Thymus (tissue), 11 donors: Measurements from ENCODE around the gene FAM227B. TPM values are rescaled to one million over a fixed set of nuclear protein-coding genes. Genes with fewer than 3 reads are reported as not detected.
"Not testable (repeated sequence)": the region's sequence is repeated elsewhere in the genome, so short reads cannot be mapped to it uniquely, and the experiment has no call there.

ENCODE experiments used
- DNase-seq, 9 donors: peaks; one replicate each; pipeline ENCODE4 v3.0.0-alpha.2; 2013; ENCODE audit warnings: low spot score in 9 of 9, low read depth in 6 of 9, missing footprints in 1 of 9
- H3K27ac ChIP-seq, 2 donors: one replicate each; pipeline ENCODE4 v1.5.1; 2013; ENCODE audit warnings: control low read depth in 1 of 2, low read depth in 1 of 2, low read length in 1 of 2, mild to moderate bottlenecking in 1 of 2, moderate library complexity in 1 of 2
- H3K27me3 ChIP-seq, 2 donors: one replicate each; pipeline ENCODE4 v1.5.1; 2013; ENCODE audit warnings: low read length in 1 of 2; ENCODE audit not compliant: control insufficient read depth in 2 of 2, insufficient read depth in 1 of 2
- H3K36me3 ChIP-seq, 2 donors: one replicate each; pipeline ENCODE4 v1.5.1; 2013; ENCODE audit warnings: low read length in 1 of 2, mild to moderate bottlenecking in 1 of 2, moderate library complexity in 1 of 2; ENCODE audit not compliant: control insufficient read depth in 2 of 2, insufficient read depth in 2 of 2
- H3K4me1 ChIP-seq, 2 donors: one replicate each; pipeline ENCODE4 v1.5.1; 2013; ENCODE audit warnings: low read length in 2 of 2; ENCODE audit not compliant: control insufficient read depth in 2 of 2, insufficient read depth in 2 of 2
- H3K4me3 ChIP-seq, 2 donors: one replicate each; pipeline ENCODE4 v1.5.1; 2013; ENCODE audit warnings: low read length in 2 of 2, control low read depth in 1 of 2, mild to moderate bottlenecking in 1 of 2
- H3K9me3 ChIP-seq, 2 donors: one replicate each; pipeline ENCODE4 v1.5.1; 2013; ENCODE audit warnings: low read length in 1 of 2, mild to moderate bottlenecking in 1 of 2; ENCODE audit not compliant: control insufficient read depth in 2 of 2, insufficient read depth in 1 of 2
- WGBS: extraction: QIAGEN DNeasy Blood & Tissue Kit; methylation state at CpG from one replicate; pipeline ENCODE4 v1.1.7; 2013; 5-methylcytosine and 5-hydroxymethylcytosine counted together
- polyA plus RNA-seq: library from polyadenylated mRNA; stranded (reverse); fragments of 200-250 nt; gene quantifications from one replicate; pipeline ENCODE4 v1.2.3, GENCODE V29; 2013
- total RNA-seq: library from RNA; stranded (reverse); fragments of 120-200 nt; gene quantifications from one replicate; pipeline ENCODE4 v1.2.4, GENCODE V29; 2013
- donor health status: healthy.

FAM227B gene
- total and polyA plus RNA-seq, 2 donors: 11.7 to 13.4 TPM

- no peaks in the 10 kb centered on the region for H3K4me1 ChIP-seq
- no peak overlapping the region for H3K27ac ChIP-seq
- H3K9me3 ChIP-seq: no peaks in the 10 kb centered on the region
- no peaks in the 10 kb centered on the region for H3K27me3 ChIP-seq
- WGBS: 99% methylated on average over 1 of the region's 1 CpG
- no peak overlapping the region for H3K4me3 ChIP-seq
- no peak for DNase-seq
- H3K36me3 ChIP-seq: no peaks in the 10 kb centered on the region
Measured at GRCh38 chr15:49530092-49530491, 90.5 kb downstream of the FAM227B start.

DNA sequence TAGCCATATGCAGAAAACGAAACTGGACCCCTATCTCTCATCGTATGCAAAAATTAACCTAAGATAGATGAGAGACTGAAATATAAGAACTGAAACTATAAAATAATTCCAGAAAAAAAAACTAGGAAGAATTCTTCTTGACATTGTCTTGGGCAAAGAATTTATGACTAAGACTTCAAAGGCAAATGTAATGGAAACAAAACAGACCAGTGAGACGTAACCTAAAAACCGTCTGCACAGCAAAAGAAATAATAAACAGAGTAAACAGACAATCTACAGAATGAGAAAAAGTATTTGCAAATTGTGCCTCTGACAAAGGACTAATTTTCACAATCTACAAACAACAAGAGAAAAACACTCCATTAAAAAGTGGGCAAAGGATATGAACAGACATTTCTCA lies 92.3 kb downstream of the FAM227B start:
- Histone ChIP-seq H3K4me3 (no peak overlapping the region), H3K9me3 (peaks cover 0 to 3% of the 10 kb centered on the region in 2 donors), H3K4me1 (no peaks in the 10 kb centered on the region), H3K36me3 (no peaks in the 10 kb centered on the region), H3K27me3 (no peaks in the 10 kb centered on the region), H3K27ac (no peak overlapping the region)
- DNase-seq: no peak
- 95% methylated on average over 4 of the region's 4 CpGs for WGBS

DNA sequence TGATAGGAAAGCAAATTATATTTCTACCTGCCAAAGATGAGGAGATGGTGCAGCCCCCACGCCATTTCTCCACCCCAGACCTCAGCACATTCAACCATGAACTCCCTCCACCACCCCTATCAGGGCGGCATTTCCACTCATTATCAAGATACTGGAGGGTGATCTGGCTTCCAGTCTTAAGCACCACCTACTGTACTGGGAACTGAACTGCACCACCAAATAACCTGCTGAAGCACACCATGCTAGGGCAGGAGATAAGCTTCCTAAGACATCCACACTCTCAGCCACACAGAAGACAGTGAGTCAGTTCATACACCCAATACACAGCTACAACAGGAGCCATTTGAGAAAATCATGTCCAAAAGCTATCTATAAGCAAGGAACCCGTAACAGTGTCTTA lies 98.8 kb downstream of the FAM227B start:
- H3K36me3 ChIP-seq: no peaks in the 10 kb centered on the region
- no peak overlapping the region for H3K4me3 ChIP-seq
- no peak overlapping the region for H3K27ac ChIP-seq
- no peaks in the 10 kb centered on the region for H3K27me3 ChIP-seq
- 91% methylated on average over 3 of the region's 3 CpGs for WGBS
- H3K4me1 ChIP-seq: no peaks in the 10 kb centered on the region
- no peak for DNase-seq
- H3K9me3 ChIP-seq: peaks cover 0 to 7% of the 10 kb centered on the region in 2 donors

DNA sequence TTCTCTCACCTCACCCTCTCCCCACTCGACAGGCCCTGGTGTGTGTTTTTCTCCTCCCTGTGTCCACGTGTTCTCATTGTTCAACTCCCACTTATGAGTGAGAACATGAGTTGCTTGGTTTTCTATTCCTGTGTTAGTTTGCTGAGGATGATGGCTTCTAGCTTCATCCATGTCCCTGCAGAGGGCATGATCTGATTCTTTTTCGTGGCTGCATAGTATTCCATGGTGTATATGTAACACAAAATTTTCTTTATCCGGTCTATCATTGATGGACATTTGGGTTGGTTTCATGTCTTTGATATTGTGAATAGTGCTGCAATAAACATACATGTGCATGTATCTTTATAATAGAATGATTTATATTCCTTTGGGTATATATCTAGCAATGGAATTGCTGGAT lies 107.9 kb downstream of the FAM227B start:
- WGBS: 97% methylated on average over 4 of the region's 4 CpGs
- H3K9me3 ChIP-seq, H3K4me1 ChIP-seq, DNase-seq, H3K4me3 ChIP-seq, H3K36me3 ChIP-seq, H3K27me3 ChIP-seq, H3K27ac ChIP-seq: not testable (repeated sequence)

DNA sequence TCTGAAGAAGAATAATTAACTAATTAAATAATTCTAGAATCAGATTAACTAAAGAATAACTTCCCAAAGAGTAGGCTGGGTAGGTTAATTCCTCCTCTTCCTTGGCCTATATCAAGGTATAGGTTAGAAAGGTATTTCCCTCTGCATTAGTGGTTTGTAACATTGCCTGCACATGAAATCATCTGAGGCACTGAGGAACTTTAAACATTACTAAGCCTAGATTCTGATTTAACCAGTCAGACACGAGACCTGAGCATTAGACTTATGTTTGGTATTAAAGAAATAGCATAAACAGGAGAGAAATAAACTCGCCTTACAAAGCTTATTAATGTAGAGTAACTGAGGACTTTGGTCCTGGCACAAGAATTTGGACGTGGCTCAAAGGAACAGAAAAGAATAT lies 113.4 kb downstream of the FAM227B start:
- Histone ChIP-seq H3K36me3 (no peaks in the 10 kb centered on the region), H3K4me1 (no peaks in the 10 kb centered on the region), H3K9me3 (peaks cover 0 to under 1% of the 10 kb centered on the region in 2 donors), H3K4me3 (no peak overlapping the region), H3K27ac (no peak overlapping the region), H3K27me3 (no peaks in the 10 kb centered on the region)
- 95% methylated on average over 3 of the region's 3 CpGs for WGBS
- no peak for DNase-seq

DNA sequence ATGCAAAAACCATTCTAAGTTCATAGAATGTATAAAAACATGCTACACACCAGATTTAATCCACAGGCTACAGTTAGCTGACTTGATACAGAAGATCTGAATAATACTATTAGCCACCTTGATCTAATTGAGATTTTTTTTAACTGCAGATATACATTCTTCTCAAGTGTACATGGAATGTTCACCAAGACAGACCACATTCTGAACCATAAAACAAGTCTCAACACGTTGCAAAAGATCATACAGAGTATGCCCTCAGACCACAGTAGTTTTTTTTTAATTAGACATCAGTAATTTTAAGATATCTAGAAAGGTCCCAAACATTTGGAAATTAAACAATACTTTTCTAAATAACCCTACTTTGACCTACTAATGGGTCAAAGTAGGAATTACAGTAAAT lies 114.3 kb downstream of the FAM227B start:
- no peak overlapping the region for H3K27ac ChIP-seq
- H3K27me3 ChIP-seq: no peaks in the 10 kb centered on the region
- H3K9me3 ChIP-seq: peaks cover 0 to 8% of the 10 kb centered on the region in 2 donors
- DNase-seq: no peak
- no peak overlapping the region for H3K4me3 ChIP-seq
- H3K4me1 ChIP-seq: no peaks in the 10 kb centered on the region
- H3K36me3 ChIP-seq: no peaks in the 10 kb centered on the region
- whole genome bisulfite sequencing: 76% methylated on average over 1 of the region's 1 CpG

DNA sequence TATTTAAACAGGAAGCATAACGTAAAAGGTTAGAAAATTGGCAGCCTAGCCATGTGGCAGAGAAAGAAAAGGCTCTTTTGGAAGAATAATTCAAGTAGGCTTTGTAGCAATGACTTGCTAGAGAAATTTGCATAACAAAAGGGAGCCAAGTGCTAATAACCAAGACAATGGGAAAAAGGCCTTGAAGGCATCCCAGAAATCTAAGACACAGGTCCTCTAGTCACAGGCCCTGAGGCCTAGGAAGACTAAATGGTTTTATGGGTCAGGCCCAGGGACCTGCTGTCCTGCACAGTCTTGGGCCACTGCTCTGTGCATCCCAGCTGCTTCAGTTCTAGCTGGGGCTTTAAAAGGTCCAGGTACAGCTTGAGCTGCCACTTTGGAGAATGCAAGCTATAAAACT lies 119.0 kb downstream of the FAM227B start:
- Histone ChIP-seq H3K9me3 (peaks cover 0 to 8% of the 10 kb centered on the region in 2 donors), H3K27me3 (no peaks in the 10 kb centered on the region), H3K4me1 (no peaks in the 10 kb centered on the region), H3K27ac (no peak overlapping the region), H3K36me3 (no peaks in the 10 kb centered on the region), H3K4me3 (no peak overlapping the region)
- WGBS: 93% methylated on average over 1 of the region's 1 CpG
- no peak for DNase-seq

GRCh38 chr15:49495993-49496753 lies 124.4 kb downstream of the FAM227B start:
- Histone ChIP-seq H3K4me1 (no peaks in the 10 kb centered on the region), H3K27me3 (no peaks in the 10 kb centered on the region), H3K9me3 (no peaks in the 10 kb centered on the region), H3K4me3 (no peak overlapping the region), H3K36me3 (no peaks in the 10 kb centered on the region), H3K27ac (no peak overlapping the region)
- WGBS: 98% methylated on average over 3 of the region's 3 CpGs
- no peak for DNase-seq

- H3K27me3 ChIP-seq: no peaks in the 10 kb centered on the region
- 96% methylated on average over 1 of the region's 1 CpG for WGBS
- no peaks in the 10 kb centered on the region for H3K4me1 ChIP-seq
- no peaks in the 10 kb centered on the region for H3K36me3 ChIP-seq
- no peak overlapping the region for H3K27ac ChIP-seq
- H3K4me3 ChIP-seq: no peak overlapping the region
- DNase-seq: no peak
- no peaks in the 10 kb centered on the region for H3K9me3 ChIP-seq
Measured at GRCh38 chr15:49494842-49495241, 125.8 kb downstream of the FAM227B start.
